ENCODE measurements around the gene CNTLN.

- TF ChIP-seq CTCF (conservative IDR thresholded peaks at IDR 0.05) (no peak), ZFX (IDR thresholded peaks at IDR 0.05) (no peak)
These were observed 4.5 kb upstream of the CNTLN start for GRCh38 chr9:17130291-17130690.

Measured in C4-2B (cell line).